HG03095 (cell line): ENCODE data around the gene NMNAT1.
"Not testable (repeated sequence)": the region's sequence is repeated elsewhere in the genome, so short reads cannot be mapped to it uniquely, and the experiment has no call there.

Source experiments
- ATAC-seq: cut with Tn5 transposase; IDR thresholded peaks from one replicate; pipeline ENCODE4 v1.9.1; 2021; ENCODE audit warnings: moderate library complexity; ENCODE audit not compliant: unreplicated experiment

NMNAT1 gene

GRCh38 chr1:9942939-9943788 lies at the start of gene NMNAT1, which contains the start of gene LZIC:
Gene NMNAT1 (plus strand): TSS chr1:9943475. CDS start chr1:9972074, 28,599 bp downstream.
Gene LZIC (minus strand): TSS chr1:9943391. CDS start chr1:9936619, 6,772 bp downstream.
- ATAC-seq = peak; percentile 82

DNA sequence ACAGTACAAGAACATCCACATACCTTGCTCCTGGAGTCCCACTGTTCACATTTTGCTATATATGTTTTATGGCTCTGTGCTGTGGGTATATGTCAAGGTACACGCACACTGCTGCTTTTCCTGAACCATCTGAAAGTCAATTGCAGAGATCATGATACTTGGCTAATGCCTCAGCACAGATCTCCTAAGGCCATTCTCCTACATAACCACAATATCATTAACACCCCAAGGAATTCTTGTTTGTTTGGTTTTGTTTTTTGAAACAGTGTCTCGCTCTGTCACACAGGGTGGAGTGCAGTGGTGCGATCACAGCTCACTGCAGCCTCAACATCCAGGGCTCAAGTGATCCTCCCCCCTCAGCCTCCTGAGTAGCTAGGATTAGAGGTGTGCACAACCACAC lies 49.2 kb upstream of the NMNAT1 start:
- ATAC-seq = no peak

- ATAC-seq = no peak
These were observed 42.9 kb upstream of the NMNAT1 start for GRCh38 chr1:9900142-9901043.

GRCh38 chr1:9901148-9902059 lies 41.9 kb upstream of the NMNAT1 start:
- ATAC-seq = no peak

DNA sequence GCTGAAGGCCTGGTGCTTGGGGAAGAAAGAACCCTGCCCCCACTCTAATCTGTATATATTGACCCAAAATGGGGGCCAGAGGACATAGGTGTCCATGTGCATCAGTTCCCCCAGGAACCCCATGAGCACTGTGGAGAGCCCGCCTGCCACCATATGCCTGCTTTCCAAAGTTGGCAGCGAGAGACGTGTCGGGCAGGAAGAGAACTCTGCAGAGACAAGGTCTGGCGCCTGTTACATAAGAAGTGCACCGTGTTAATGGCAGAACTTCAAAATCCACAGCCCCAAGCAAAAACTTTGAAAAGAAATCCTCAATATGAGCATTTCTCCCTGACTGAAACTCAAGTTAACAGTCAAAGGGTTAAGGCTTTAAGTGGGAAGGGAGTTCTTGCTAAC lies 41.2 kb upstream of the NMNAT1 start:
- no peak for ATAC-seq

DNA sequence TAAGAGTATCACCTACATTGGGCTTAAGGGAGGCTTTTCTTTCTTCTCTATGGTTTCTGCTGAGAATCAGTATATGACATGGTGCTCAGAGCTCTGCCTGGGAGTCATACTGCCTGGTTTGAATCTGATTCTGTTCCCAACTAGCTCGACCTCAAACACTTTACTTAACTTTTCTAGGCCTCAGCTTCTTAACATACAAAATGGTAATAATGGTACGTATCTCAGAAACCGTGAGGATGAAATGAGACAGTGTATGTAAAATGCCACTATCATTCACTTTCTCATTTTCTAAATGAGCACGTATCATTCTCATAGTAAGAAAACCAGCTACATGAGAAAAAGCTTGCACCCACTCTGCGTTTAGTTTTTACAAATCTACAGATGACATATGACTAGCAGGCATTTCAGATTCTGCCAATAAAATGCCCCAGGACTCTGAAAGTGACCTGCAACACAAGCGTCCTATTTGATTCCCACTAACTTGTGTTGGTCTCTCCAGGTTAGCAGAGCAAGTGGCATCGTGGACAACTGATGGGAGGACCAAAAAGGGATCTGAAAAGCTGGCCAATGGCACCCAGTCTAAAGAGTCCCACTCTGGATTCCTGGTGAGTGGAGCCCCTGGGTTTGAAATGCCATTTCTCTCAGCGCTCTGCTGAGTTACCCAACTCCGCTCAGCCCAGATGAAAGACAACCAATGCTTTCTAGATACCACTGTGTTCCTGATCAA lies 39.3 kb upstream of the NMNAT1 start:
- ATAC-seq = no peak

DNA sequence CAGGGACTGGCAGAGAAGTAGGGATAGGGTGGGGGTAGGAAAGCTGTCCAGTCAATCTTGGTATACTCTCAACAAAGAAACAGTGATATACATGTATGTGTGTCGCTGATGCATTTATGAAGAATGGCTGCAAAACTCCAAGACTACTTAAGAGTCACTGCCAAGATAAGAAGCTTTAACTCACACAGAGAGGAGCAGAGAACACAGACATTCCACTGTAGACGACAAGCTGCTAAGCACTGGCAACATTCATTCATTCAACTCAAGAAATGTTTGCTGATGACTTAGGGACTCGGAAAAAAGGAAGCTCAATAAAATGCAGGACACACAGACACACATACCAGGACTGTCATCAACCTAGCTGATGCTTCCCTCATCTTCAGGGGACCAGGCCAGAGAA lies 38.7 kb upstream of the NMNAT1 start:
- ATAC-seq = no peak

GRCh38 chr1:9905010-9905409 lies 38.3 kb upstream of the NMNAT1 start:
- no peak for ATAC-seq

GRCh38 chr1:9906466-9906865 lies 36.8 kb upstream of the NMNAT1 start:
- ATAC-seq = no peak

- no peak for ATAC-seq
These were observed 35.8 kb upstream of the NMNAT1 start for GRCh38 chr1:9907441-9907840.

DNA sequence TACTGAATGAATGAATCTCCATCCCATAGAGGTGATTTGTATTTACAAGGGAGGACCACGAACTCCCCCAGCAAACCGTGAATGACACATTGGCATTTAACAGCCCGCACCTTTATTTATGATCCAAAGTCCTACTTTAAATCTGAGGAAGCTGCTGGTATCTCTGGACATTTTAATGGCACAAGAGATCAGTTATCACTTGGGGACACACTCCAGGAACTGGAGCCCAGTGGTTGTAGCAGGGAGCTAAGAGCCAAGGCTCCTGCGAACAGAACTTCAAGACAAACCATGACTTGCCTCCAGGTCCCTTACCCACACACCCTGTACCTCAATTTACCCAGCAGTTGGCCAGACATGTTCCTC lies 34.4 kb upstream of the NMNAT1 start:
- ATAC-seq = no peak

DNA sequence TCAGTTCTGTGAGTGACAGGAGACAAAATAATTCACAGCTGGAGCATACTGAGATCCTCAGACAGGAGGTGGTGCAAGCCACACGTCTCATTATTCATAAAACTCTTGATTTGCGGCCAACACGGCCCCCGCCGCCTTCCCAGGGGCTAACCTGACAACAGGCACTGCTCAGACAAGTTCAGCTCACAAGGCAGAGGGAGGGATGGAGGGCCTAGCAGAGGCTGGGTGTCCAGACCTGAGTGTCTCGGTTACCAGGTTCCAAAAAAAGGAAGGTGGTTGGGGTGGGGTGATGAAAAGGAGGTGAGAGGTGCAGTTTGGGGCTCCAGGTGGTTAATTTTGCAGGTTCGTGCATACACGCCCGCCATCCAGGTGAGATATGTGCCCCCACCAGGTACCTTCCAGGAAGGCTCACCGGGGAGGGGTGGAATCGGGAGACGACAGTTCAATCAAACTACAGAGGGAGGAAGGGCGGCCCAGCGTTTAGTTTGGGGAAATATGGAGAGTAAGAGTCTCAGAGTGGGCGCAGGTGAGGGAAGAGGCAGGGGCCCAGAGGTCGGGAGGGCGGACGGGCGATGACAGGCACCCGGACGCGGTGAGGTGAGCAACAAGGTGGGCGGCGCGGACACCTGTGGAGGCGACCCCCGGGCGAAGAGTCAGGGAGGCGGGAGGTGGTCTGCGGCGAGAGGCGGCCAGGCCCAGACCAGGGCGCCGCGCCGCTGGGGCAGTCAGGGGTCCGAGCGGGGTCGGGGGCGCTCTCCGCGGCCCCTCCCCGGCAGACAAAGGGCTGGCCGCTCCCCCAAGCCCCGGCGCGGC lies 33.8 kb upstream of the NMNAT1 start:
- no peak for ATAC-seq

GRCh38 chr1:9910076-9910422 lies 33.2 kb upstream of the NMNAT1 start, which contains the start of gene CTNNBIP1:
Gene CTNNBIP1 (minus strand): TSS chr1:9910269. CDS start chr1:9872064, 38,205 bp downstream.
- ATAC-seq = peak; percentile 72

DNA sequence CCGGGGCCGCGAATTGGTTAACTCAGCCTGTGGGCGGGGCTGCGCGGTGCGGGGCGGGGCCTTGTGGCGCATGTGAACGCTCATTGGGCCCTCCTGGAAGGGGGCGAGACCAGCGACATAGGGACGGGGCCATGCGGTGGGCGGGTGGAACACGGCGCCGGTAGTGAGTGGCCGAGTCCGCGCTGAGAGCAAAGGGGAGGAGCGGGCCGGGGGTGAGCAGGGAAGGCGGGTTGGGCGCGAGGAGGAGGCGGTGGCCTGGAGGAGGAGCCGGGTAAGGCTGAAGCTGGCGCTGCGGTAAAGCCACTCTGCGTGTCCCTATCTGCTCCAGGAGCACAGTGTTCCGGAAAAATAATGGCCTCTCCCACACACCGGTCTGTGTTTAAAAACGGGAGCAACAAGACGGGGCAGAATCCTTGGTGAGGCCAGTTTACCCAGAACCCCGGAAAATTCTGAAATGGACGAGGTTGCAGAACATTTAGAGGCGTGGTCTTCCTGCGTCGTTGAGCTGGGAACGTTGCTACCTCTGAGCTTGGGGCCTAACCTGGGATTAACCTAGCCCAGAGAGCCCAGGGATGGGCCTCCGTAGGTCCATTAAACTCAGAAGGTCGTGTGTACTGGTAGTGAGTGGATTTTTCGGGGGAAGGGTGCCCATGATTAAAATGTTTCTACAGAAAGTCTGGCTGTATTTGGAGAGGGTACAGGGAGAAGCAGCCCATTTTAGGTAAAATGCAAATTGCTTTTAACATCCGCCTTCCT lies 32.7 kb upstream of the NMNAT1 start:
- ATAC-seq = peak; percentile 89

- ATAC-seq = no peak
These were observed 30.9 kb upstream of the NMNAT1 start for GRCh38 chr1:9912264-9912936.

DNA sequence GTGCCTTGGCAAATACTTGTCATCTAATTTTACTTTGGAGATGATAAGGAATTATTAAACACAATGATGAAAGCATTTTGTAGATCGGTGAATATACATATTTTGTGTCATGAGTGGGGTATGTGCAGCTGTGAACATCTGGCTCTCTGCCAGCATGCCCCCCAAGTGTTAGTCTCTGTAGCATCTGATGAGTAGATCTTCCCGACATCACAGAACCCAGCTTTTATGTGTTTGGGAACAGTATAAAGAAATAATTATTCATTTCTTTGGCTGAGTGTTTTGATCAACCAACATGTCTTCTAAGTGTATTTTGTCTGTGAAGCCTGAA lies 28.7 kb upstream of the NMNAT1 start:
- no peak for ATAC-seq

- ATAC-seq = no peak
These were observed 26.8 kb upstream of the NMNAT1 start for GRCh38 chr1:9916452-9916851.

DNA sequence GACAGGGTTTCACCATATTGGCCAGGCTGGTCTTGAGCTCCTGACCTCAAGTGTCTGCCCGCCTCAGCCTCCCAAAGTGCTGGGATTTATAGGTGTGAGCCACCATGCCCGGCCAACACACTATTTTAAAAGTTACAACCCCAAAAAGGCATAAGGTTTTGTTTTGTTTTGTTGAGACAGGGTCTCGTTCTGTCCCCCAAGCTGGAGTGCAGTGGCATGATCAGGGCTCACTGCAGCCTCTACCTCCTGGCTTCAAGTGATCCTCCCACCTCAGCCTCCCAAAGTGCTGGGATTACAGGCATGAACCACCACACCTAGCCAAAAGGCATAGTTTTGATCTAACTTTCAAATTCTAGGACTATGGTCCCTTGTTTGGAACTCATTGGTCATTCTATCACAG lies 25.8 kb upstream of the NMNAT1 start:
- not testable (repeated sequence) for ATAC-seq
